ENCODE data around the gene BORCS8.

GRCh38 chr19:19214892-19215291, 22.9 kb upstream of the BORCS8 start:
- TF ChIP-seq POLR2A (IDR thresholded peaks at IDR 0.05) (no peak), CTCF (IDR thresholded peaks at IDR 0.05) (no peak)

Measured in thyroid gland (tissue), 4 donors.